NK-92 (cell line): ENCODE data around the gene MED8.

Source experiments
- DNase-seq: peaks from one replicate; lab custom pipeline; 2025; ENCODE audit not compliant: unreplicated experiment; lab: John Stamatoyannopoulos, UW

Gene MED8

DNA sequence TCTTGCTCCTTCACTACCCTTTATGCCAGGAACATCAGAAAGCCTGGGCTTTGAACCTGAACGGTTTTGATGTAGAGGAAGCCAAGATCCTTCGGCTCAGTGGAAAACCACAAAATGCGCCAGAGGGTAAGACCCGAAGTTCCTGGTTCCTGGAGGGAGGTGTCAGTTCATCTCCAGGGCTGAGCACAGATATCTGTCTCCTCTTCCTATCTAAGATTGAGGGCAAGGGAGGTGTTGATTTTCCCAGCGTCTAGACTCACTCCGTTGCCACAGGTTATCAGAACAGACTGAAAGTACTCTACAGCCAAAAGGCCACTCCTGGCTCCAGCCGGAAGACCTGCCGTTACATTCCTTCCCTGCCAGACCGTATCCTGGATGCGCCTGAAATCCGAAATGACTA lies 29.9 kb downstream of the MED8 start:
- DNase-seq: no peak

DNA sequence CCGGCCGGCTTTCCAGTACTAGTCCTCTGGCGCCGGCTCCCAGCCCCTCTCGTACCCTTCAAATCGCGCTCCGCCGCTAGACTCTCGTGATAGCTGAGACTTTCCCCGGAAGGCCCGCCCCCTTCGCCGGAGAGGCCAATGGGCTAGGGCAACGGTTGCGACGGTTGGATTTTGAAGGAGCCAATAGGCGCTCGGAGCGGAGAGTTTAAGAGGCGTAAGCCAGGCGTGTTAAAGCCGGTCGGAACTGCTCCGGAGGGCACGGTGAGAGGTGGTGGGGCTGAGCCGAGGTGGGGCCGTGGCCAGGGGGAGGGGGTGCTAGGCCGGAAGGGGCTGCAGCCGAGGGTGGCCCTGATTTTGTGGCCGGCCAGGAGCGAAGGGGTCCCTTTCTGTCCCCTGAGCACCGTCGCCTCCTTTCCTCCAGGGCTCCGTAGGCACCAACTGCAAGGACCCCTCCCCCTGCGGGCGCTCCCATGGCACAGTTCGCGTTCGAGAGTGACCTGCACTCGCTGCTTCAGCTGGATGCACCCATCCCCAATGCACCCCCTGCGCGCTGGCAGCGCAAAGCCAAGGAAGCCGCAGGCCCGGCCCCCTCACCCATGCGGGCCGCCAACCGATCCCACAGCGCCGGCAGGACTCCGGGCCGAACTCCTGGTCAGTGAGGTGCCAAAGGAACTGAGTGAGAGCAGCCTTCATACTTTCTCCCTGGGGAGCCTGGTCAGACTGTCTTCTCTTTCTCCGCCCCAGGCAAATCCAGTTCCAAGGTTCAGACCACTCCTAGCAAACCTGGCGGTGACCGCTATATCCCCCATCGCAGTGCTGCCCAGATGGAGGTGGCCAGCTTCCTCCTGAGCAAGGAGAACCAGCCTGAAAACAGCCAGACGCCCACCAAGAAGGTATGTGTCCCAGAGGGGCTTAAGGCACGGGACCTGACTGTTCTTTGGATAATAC lies 30.6 kb downstream of the MED8 start, which contains the start of gene CDC20:
Gene CDC20 (plus strand): TSS at position 236 of the 948 bp plus-strand sequence. CDS start 235 bp downstream, at position 471.
- peak; percentile 83 for DNase-seq

DNA sequence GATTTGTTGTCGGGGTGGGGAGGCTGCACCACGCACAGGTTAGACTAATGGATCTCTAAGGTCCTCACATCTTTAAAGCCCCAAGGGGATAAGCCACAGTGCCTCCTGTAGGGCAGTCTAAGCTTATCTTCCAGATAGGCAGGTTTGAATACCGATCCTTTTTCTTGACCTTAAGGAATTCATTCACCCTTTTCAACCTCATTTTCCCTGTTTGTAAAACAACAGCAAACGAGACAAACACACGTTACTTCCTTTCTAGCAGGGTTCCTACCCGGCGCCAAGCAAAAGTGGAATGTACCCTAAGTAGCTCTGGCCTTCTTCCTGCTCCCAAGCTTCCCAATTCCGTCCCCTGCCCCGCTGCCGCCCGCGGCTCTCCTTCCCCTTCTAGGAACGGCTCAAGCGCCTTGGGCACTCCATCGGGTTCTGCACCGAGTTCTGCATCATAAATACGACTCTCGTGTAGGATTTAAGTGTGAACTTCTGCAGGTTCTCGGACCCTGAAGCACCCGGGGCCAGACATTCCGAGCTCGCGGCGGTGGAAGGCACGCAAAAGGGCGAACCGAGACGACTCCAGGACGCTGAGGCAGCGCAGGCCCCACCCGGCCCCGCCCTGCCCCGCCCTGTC lies 31.4 kb downstream of the MED8 start:
- no peak for DNase-seq

DNA sequence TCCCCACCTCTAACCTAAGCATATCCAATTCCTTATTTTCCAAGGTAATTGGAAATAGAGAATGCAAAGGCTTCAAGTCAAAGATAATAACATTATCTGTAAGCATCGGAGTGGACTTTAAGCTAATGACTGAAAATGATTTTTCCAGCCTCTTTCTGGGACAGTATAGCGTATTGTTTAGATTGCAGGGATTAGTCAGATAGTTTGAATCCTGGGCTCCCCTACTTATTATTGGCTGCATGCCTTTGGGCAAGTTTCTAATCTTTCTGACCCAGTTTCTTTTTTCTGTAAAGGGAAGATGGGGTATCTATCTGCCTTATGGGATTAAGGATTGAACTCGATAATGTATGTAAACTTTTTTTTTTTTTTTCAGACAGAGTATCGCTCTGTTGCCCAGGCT lies 32.3 kb downstream of the MED8 start:
- no peak for DNase-seq

DNA sequence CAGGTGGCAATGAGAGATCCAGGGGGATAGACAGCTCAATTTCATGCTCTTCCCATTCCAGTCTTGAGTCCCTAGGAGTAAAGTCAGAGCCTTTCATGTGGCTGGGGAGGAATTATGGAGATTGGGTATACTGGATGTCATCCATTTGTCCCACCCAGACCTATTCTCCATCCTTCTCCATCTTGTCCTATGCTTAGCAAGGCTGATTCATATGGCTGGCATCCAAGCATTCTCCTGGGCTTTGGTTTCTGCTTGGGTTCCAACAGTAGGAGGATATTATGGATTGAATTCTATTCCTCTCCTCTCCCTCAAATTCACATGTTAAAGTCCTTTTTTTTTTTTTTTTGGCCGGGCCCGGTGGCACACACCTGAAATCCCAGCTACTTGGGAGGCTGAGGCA lies 34.7 kb downstream of the MED8 start:
- DNase-seq: no peak

DNA sequence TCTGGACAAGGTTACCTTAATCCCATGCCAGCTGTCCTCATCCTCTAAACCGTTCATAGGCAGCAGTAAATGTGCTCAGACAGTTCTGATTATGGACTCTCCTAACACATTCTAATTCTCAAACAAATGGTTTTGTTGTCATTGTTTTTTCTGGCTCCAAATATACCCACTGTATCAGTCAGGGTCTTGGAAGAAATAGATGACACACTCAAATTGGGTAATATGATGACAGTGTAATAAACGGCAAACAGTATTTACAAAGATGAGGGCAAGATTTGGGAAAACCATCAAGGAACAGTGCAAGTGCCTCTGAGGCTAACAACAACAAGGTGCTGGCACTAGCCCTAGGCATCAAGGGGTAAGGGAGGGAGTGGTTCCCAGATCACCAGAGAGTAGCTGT lies 35.1 kb downstream of the MED8 start:
- DNase-seq: no peak

DNA sequence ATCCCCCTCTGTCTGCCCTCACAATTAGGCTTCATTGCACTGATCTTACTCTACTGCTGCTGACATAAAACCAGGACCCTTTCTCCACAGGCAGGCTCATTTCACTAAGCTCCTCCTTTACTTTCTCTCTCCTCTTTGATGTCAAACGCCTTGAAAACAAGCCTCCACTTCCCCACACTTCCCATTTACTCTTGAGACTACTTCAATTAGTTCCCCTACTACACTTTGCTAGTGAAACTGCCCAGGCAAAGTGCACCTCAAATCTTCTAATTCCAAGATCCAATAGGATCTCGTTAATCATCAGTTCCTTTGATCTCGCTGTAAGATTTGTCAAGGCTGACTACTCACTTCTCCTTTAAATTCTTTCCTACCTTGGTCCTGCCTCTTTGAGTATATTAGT lies 36.7 kb downstream of the MED8 start:
- DNase-seq: no peak

DNA sequence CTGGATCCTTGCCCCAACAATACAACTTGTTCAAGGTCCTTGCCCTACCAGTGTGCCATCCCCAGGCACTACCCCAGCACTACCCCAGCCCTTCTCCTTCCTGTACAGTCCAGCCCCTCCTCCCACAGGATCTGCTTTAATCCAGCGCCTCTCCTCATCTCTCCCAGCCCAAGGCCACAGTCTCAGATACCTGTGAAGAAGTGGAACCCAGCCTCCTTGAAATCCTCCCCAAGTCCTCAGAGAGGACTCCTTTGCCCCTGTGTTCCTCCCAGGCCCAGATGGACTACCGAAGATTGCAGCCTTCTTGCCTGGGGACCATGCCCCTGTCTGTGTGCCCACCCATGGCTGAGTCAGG lies 37.3 kb downstream of the MED8 start:
- no peak for DNase-seq

DNA sequence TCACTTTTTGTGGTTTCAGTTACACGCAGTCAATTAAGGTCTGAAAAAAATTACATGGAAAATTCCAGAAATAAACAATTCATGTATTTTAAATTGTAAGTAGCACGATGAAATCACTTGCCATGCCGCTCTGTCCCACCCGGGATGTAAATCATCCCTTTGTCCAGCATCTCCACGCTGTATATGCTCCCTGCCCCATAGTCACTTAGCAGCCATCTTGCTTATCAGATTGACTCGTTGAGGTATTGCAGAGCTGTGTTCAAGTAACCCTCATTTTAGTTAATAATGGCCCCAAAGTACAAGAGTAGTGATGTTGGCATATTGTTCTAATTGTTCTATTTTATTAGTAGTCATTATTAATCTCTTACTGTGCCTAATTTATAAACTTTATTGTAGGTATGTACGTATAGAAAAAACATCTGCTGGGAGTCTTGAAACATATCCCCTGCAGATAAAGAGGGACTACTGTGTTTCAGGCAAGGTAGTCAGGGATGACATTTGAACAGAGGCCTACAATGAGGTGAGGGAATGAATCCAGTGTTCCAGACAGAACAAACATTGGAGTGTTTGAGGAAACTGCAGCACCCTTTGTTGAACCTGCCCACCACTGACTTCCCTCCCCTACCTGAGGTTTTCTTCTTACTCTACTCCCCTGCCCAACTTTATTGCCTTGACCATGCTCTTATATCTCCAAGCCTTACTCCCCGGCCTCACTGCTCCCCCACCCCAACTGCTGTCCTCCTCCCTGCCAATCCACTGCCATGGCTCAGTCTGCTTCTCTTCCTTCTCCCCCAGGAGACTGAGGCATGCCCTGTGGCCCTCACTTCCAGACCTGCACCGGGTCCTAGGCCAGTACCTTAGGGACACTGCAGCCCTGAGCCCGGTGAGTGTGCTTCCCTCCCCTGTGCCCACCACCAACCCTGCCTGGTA lies 37.9 kb downstream of the MED8 start:
- DNase-seq: no peak

DNA sequence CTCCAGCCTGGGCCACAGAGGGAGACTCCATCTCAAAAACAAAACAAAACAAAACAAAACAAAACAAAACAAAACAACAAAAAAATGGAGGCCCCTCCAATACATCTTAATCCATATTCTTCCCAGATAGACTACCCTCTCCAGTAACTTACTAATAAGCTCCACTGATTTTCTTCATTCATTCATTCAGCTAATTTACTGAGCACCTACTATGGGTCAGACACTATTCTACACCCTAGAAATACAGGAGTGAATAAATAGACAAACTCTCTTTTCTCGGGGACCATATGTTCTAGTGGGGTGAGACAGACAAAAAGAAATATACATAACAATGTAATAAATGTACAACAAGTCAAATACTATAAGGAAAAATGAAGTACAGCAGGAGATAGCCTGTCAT lies 38.6 kb downstream of the MED8 start:
- DNase-seq: no peak

DNA sequence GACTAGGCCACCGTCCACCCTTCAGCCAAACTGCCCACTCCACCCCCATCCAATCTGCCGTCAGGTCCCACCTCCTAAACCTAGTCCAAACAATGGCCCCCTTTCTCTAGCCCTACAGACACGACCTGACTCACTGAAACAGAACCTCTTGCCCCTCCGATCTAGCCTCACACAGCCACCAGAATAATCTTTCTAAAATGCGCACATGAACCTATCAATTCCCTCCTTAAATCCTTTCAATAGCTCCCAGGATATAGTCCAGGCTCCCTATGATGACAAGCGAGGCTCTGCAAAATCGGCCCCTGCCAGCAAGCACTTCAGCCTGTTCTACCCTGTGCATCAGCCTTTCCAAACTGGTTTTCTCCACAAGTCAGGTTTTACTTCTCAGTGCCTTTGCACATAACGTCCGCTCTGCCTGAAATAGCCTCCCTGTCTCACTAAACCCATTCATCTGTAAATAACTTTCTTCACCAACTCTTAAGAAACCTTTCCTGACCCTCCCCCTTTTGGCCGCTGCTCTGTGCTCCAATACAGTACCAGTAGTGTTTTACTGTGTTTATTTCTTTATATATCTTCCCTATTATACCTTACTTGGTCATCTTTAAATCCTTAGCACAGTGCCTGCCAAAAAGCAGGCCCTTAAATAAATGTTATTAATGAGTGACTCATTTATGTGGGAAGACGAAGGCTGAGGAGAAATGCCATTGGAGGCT lies 39.9 kb downstream of the MED8 start:
- DNase-seq: no peak

DNA sequence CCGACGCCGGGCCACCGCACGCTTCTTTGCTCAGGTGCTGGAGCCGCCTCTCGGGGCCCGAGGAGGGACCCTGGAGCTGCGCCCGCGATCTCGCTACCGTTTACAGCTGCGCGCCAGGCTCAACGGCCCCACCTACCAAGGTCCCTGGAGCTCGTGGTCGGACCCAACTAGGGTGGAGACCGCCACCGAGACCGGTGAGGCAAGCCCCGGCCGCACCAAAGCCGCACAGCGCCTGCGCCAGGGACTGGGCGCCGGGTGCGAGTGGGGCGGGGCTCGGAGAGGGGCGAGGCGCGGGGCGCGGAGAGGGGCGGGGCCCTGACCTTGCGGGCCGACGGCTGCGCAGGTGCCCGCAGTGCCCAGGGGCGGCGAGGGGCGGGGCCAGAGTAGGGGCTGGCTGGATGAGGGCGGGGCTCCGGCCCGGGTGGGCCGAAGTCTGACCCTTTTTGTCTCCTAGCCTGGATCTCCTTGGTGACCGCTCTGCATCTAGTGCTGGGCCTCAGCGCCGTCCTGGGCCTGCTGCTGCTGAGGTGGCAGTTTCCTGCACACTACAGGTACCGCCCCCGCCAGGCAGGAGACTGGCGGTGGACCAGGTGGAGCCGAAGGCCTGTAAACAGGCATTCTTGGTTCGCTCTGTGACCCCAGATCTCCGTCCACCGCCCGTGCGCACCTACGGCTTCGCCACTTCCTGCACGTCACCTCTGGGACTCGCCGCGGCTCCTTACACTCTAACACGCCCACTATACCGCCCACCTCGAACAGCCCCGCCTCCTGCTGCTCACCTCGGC lies 40.6 kb downstream of the MED8 start:
- no peak for DNase-seq

DNA sequence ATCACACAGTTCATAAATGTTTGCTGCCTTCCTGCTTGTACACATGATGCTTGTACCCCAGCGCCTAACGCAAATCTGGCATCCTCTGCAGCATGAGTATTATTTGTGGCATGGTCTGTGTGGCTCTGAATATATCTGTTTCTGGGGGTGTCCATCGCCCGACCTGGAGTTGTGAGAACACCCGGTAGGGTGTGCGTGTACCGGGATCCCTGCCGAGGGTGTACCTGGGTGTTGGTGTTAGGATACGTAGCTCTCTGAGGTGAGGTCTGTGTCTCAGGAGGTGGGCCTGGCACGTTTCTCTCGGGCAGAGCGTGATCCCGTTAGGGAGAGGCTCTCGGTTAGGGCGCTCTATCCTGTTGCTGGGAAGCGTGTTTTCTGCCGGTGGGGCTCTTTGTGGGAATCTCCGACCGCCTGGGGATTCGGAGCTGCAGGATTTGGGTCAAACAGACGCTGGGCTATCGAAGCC lies 41.2 kb downstream of the MED8 start:
- no peak for DNase-seq

DNA sequence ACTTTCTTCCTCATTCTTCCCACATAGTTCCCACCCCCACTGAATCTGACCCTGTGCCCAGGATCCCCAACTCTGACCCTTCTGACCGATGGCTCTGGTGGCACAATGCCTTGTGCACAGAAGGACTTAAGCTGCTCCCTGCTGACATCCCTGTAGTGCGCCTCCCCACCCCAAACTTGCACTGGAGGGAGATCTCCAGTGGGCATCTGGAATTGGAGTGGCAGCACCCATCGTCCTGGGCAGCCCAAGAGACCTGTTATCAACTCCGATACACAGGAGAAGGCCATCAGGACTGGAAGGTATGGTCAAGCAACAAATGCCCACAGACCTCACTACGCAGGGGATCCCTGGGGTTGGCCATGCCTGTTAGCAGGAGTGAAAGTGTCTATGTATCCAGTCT lies 43.0 kb downstream of the MED8 start:
- no peak for DNase-seq

DNA sequence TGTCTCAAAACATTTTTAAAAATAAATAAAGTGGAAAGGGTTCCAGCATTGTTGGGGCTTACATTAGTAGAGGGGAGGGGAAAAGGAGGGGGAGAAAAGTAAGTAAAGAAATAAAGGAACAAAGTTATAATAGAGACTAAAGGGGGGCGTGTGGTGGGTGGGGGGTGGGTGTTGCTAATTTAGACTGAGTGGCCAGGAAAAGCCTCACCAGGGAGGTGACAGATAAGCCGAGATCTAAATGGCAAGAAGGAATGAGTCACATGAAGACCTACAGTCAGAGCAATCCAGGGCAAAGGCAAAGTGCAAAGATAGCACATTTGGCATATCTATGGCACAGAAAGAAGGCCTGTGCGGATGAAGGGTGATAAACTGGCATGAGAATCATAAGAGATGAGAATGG lies 44.5 kb downstream of the MED8 start:
- no peak for DNase-seq

DNA sequence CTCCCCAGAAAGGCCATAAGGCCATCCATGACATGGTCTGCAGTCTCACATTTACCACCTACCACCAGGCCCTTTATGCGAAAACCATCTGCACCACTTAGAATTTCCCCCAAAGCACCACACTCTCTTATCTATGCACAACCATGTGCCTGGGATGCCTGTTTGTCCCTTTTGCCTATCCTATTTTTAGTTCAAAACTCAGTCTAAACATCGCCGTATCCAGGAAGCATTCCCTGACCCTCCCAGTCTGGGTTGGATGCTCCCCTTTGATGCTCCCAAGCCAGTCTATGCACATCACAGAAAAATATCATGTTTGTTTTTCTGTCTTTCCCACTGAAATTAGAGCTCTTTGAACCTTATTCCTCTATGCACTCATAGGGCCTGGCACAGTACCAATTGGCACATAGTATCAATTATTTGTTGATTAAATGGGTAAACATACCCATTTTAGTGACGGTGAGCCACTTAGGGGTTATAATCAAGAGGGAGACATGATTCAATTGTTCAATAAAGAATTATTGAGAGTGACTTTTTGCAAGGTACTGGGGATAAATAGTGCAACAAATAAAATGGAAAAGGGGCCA lies 45.2 kb downstream of the MED8 start:
- no peak for DNase-seq

DNA sequence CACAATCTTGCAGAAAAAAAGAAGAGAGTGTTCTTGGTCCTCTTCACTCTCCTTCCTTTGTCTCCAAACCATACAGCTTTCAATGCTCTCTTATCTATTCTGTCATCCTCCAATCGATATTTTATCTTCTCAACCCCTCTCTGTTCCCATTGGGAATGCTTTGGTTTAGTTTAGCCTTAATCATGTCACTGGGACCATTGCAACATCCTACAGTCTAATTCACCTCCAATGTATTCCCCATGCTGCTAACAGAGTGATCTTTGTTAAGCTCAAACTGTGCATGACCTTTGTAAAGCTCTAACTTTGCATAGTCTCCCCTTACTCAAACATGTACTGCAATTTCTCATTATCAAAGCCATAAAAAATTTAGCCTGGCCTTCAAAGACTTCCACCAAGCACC lies 49.0 kb downstream of the MED8 start:
- no peak for DNase-seq

DNA sequence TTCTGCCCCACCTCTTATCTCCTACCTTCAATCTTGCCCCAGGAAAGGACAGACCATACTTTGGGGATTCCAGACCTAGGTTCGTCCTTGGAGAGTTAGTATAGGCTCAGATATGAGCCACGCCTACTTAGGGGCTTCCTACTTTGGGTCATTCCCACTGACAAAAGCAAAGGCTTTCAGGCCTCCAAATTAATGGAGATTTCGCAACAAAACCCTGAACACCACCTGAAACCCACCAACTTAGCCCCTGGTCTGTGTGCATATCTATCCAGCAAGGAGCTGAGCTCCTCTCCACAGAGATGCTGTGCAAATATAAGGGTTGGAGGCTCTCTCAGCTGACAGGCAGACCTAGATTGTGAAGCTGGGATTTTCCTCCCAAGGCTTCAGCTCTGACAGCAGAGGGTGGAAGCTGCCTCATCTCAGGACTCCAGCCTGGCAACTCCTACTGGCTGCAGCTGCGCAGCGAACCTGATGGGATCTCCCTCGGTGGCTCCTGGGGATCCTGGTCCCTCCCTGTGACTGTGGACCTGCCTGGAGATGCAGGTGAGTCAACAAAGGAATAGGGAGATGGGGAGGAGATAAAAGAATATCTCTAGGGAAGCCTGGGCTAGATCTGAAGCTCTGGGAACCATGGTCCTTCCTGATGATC lies 49.9 kb downstream of the MED8 start:
- DNase-seq: no peak

DNA sequence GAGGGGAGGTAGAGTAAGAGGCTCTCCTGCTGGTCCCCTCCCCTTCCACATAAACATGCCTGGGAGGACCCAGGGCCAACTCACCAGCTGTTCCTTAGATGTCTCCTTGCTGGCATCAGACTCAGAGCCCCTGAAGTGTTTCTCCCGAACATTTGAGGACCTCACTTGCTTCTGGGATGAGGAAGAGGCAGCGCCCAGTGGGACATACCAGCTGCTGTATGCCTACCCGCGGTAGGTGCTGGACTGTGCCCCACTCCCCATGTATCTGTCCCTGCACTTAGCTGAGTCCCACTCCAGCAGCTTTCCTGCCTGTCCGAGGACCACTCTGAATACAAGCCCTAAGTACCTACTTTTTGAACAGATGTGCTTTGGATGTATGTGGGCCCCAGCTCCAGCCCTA lies 51.6 kb downstream of the MED8 start:
- DNase-seq: no peak
